Smooth muscle cell (in vitro differentiated cells): ENCODE data around the gene MTHFR. TPM values are rescaled to one million over a fixed set of nuclear protein-coding genes. Genes with fewer than 3 reads are reported as not detected.

ENCODE experiments used
- DNase-seq: peaks from one replicate; lab custom pipeline; 2025; ENCODE audit not compliant: unreplicated experiment; lab: John Stamatoyannopoulos, UW
- H2AFZ ChIP-seq: fragments of 200-600 bp; sonication (generic); 2 replicates; pipeline ENCODE4 v1.6.0; 2016; ENCODE audit warnings: antibody characterized with exemption, low read depth, mild to moderate bottlenecking
- H3F3A ChIP-seq: fragments of 200-600 bp; sonication (generic); 2 replicates; pipeline ENCODE4 v1.6.0; 2017; ENCODE audit warnings: antibody characterized with exemption, low read depth
- H3K27ac ChIP-seq: fragments of 200-600 bp; sonication (generic); 2 replicates; pipeline ENCODE4 v1.5.1; 2016; ENCODE audit warnings: low read depth, mild to moderate bottlenecking
- H3K27me3 ChIP-seq: fragments of 200-600 bp; sonication (generic); 2 replicates; pipeline ENCODE4 v1.6.1; 2016; ENCODE audit warnings: low read depth, mild to moderate bottlenecking
- H3K36me3 ChIP-seq: fragments of 200-600 bp; sonication (generic); 2 replicates; pipeline ENCODE4 v1.5.1; 2016; ENCODE audit warnings: low read depth
- H3K4me1 ChIP-seq: fragments of 200-600 bp; sonication (generic); 2 replicates; pipeline ENCODE4 v1.5.1; 2016; ENCODE audit warnings: low read depth
- H3K4me2 ChIP-seq: fragments of 200-600 bp; sonication (generic); 2 replicates; pipeline ENCODE4 v1.6.0; 2016; ENCODE audit warnings: mild to moderate bottlenecking
- H3K4me3 ChIP-seq: fragments of 200-600 bp; sonication (generic); 2 replicates; pipeline ENCODE4 v1.5.1; 2016; ENCODE audit warnings: mild to moderate bottlenecking
- H3K79me2 ChIP-seq: fragments of 200-600 bp; sonication (generic); 2 replicates; pipeline ENCODE4 v1.6.0; 2016; ENCODE audit warnings: low read depth, mild to moderate bottlenecking
- H3K9ac ChIP-seq: fragments of 200-600 bp; sonication (generic); 2 replicates; pipeline ENCODE4 v1.6.0; 2016; ENCODE audit warnings: low read depth
- H3K9me3 ChIP-seq: fragments of 200-600 bp; sonication (generic); replicated peaks from 2 replicates; pipeline ENCODE4 v1.5.1; 2016; ENCODE audit warnings: low read depth
- H4K20me1 ChIP-seq: fragments of 200-600 bp; sonication (generic); 2 replicates; pipeline ENCODE4 v1.6.0; 2016; ENCODE audit warnings: low read depth
- WGBS: methylation state at CpG from one replicate; pipeline ENCODE4 v1.1.7; 2016; ENCODE audit warnings: low lambda C conversion rate; 5-methylcytosine and 5-hydroxymethylcytosine counted together
- polyA plus RNA-seq: library from polyadenylated mRNA; unstranded; fragments of >200 nt; fragmentation: Nextera tagmentation; extraction: Ambion mirVana; gene quantifications from 2 replicates; pipeline ENCODE4 v1.2.1, GENCODE V29; 2016
- total RNA-seq: library from RNA; depleted of rRNA; stranded (reverse); fragments of >200 nt; gene quantifications from 2 replicates; pipeline ENCODE4 v1.2.3, GENCODE V29; 2014
- TF ChIP-seq, protein P1 (sequence below): fragments of 200-600 bp; sonication (generic); IDR thresholded peaks from 2 replicates; pipeline ENCODE4 v1.5.1; 2017; ENCODE audit warnings: borderline replicate concordance, mild to moderate bottlenecking, antibody characterized with exemption; ENCODE audit not compliant: insufficient read depth, poor library complexity, severe bottlenecking

MTHFR gene
- total and polyA plus RNA-seq, 2 experiments from 2014 or later = 6.1 to 15.2 TPM

DNA sequence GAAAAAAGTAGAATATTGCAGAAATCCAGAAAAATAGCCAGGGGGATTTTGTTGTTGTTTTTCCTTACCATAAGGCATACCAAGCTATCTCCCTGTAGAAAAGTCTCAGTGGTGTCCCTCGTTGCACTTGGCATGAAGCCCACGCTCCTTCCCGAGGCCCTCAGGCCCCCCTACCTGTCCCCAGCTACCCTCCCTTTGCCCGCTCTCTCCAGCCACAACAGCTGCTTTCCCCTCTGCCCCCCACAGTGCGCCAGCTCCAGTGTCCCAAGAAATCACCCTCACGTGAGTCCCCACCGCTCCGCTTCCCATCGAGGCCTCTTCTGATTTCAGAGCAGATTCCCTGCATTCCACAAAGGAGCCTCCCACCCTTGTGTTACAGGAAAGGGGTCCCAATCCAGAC lies 61.5 kb downstream of the MTHFR start:
- H3K4me3 ChIP-seq = no peak overlapping the region
- no peak overlapping the region for H3K27ac ChIP-seq
- H3K9ac ChIP-seq = no peak overlapping the region
- TF ChIP-seq, protein P1, sequence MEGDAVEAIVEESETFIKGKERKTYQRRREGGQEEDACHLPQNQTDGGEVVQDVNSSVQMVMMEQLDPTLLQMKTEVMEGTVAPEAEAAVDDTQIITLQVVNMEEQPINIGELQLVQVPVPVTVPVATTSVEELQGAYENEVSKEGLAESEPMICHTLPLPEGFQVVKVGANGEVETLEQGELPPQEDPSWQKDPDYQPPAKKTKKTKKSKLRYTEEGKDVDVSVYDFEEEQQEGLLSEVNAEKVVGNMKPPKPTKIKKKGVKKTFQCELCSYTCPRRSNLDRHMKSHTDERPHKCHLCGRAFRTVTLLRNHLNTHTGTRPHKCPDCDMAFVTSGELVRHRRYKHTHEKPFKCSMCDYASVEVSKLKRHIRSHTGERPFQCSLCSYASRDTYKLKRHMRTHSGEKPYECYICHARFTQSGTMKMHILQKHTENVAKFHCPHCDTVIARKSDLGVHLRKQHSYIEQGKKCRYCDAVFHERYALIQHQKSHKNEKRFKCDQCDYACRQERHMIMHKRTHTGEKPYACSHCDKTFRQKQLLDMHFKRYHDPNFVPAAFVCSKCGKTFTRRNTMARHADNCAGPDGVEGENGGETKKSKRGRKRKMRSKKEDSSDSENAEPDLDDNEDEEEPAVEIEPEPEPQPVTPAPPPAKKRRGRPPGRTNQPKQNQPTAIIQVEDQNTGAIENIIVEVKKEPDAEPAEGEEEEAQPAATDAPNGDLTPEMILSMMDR = no peak
- H2AFZ ChIP-seq = no peak overlapping the region
- H3K4me1 ChIP-seq = no peaks in the 10 kb centered on the region
- H3F3A ChIP-seq = no peaks in the 10 kb centered on the region
- H3K9me3 ChIP-seq = no peaks in the 10 kb centered on the region
- no peak for DNase-seq
- no peaks in the 10 kb centered on the region for H3K27me3 ChIP-seq
- H4K20me1 ChIP-seq = peaks cover 31% of the 10 kb centered on the region
- H3K36me3 ChIP-seq = no peaks in the 10 kb centered on the region
- H3K4me2 ChIP-seq = no peak overlapping the region
- H3K79me2 ChIP-seq = no peaks in the 10 kb centered on the region
- 95% methylated on average over 9 of the region's 9 CpGs for WGBS

DNA sequence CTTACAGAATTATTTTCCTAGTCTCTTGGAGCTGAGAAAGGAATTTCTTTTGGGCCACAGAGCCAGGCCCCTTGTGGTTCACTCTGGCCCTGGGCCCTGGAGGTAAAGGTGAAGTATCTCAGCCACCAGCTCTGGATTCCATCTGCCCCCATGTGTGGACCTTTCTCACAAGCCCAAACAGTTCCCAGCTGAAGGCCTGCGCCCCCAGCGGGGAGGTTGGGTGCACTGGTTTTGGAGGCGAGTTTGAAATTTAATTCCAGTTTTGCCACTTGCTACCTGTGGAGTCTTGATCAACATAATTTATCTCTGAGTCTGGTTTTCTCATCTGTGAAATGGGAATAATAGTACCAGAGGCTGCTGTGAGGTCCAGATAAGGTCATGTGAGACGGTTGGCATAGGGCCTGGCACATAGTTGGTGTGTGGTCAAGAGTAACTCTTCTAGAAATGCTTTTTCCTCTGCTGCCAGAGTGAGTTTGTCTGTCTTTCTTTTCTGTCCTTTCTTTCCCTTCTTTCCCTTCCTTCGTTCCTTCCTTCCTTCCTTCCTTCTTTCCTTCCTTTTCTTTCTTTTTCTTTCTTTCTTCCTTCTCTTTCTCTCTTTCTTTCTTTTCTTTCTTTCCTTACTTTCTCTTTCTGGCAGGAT lies 63.7 kb downstream of the MTHFR start:
- Histone ChIP-seq H4K20me1 (peaks cover 31% of the 10 kb centered on the region), H2AFZ (no peak overlapping the region), H3K4me1 (peaks cover 2% of the 10 kb centered on the region), H3K79me2 (no peaks in the 10 kb centered on the region), H3F3A (no peaks in the 10 kb centered on the region), H3K9ac (no peak overlapping the region), H3K36me3 (no peaks in the 10 kb centered on the region), H3K4me2 (no peak overlapping the region), H3K9me3 (no peaks in the 10 kb centered on the region), H3K4me3 (no peak overlapping the region), H3K27ac (no peak overlapping the region), H3K27me3 (no peaks in the 10 kb centered on the region)
- WGBS = 84% methylated on average over 5 of the region's 5 CpGs
- no peak for DNase-seq
- TF ChIP-seq, protein P1 = no peak

DNA sequence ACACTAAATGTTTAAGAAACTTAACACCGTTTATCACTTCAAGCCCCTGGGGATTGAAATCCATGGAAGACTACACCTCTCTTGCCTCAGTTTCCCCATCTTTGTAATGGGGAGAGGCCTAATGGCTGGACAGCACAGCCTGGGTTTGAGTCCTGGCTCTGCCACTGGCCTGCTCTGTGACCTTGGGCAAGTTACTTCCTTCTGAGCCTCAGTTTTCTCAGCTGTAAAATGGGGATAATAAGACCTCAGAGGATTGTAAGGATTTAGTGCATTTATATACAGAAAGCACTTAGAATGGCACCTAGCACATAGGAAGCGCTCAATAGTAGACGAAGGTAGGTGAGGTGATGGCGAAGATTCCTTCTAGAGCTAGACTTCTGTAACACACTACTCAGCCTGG lies 64.3 kb downstream of the MTHFR start:
- H3K79me2 ChIP-seq = no peaks in the 10 kb centered on the region
- TF ChIP-seq, protein P1 = no peak
- no peaks in the 10 kb centered on the region for H3K27me3 ChIP-seq
- H4K20me1 ChIP-seq = peaks cover 31% of the 10 kb centered on the region
- H2AFZ ChIP-seq = no peak overlapping the region
- DNase-seq = no peak
- no peak overlapping the region for H3K4me2 ChIP-seq
- peaks cover 5% of the 10 kb centered on the region for H3K4me1 ChIP-seq
- no peak overlapping the region for H3K27ac ChIP-seq
- no peak overlapping the region for H3K9ac ChIP-seq
- H3K4me3 ChIP-seq = no peak overlapping the region
- 95% methylated on average over 4 of the region's 4 CpGs for WGBS
- H3F3A ChIP-seq = no peaks in the 10 kb centered on the region
- no peaks in the 10 kb centered on the region for H3K9me3 ChIP-seq
- no peaks in the 10 kb centered on the region for H3K36me3 ChIP-seq
